Measurements from ENCODE around the gene HCN1.

HCN1 gene

DNA sequence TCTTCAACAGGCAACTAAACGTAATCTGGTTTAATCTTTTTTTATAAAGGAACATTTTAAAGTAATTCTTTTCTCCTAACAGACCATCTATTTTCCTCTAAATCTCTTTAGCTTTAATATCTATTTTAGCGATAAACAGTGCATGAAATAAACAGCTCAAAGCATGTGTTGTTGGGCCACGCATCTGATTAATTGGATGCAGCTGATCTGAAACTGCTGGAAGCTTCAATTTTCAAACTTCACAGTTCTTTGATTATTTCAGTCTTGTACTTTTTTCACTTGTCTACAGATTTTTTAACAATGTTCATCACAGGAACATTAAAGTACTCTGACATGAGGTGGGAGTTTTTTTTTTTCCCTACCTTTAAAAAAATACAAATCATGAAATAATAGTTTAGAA lies 443.6 kb downstream of the HCN1 start:
- no peaks in the 10 kb centered on the region for H3K9me3 ChIP-seq (ENCODE audit: control insufficient read depth, insufficient read depth, low read depth, low read length)

DNA sequence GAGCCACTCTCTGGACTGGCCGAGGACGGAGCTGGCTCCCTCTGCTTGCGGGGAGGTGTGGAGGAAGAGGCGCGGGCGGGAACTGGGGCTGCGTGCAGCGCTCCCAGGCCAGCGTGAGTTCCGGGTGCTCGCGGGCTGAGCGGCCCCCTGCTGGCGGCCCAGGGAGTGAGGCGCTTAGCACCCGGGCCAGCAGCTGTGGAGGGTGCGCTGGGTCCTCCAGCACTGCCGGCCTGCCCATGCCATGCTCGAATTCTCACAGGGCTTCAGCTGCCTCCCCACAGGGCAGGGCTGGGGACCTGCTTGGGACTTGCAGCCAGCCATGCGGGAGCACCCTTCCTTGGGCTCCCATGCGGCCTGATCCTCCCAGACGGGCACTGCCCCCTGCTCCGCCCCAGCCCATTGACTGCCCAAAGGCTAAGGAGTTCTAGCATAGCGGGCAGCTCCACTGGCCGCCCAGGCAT lies 470.6 kb downstream of the HCN1 start:
- Histone ChIP-seq H3K27ac (ENCODE audit: extremely low read depth, low read depth, low read length) (no peak overlapping the region), H3K4me1 (ENCODE audit: control insufficient read depth, insufficient read depth, low read length) (no peaks in the 10 kb centered on the region), H3K36me3 (ENCODE audit: control insufficient read depth in 2 of 2, insufficient read depth in 1 of 2, low read length in 2 of 2) (no peaks in the 10 kb centered on the region), H3K4me3 (ENCODE audit: low read depth, low read length) (no peak overlapping the region), H3K9me3 (ENCODE audit: control insufficient read depth, insufficient read depth, low read depth, low read length) (no peaks in the 10 kb centered on the region; the same call in 1 of the 2 replicates)
- ChIA-PET POLR2A (no interaction called here), CTCF (interaction anchor here (0.8 kb wide), 1 partner anchor 168 kb away, joined by 3 read pairs; no protein-coding TSS in a partner anchor)
- TF ChIP-seq, protein P1, sequence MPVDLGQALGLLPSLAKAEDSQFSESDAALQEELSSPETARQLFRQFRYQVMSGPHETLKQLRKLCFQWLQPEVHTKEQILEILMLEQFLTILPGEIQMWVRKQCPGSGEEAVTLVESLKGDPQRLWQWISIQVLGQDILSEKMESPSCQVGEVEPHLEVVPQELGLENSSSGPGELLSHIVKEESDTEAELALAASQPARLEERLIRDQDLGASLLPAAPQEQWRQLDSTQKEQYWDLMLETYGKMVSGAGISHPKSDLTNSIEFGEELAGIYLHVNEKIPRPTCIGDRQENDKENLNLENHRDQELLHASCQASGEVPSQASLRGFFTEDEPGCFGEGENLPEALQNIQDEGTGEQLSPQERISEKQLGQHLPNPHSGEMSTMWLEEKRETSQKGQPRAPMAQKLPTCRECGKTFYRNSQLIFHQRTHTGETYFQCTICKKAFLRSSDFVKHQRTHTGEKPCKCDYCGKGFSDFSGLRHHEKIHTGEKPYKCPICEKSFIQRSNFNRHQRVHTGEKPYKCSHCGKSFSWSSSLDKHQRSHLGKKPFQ (tag by site-specific recombination; IDR thresholded peaks at IDR 0.05): no peak
- no peak for TF ChIP-seq ZNF366 (tag by site-specific recombination; conservative IDR thresholded peaks at IDR 0.05)
- no peak for TF ChIP-seq ZNF341 (tag by site-specific recombination; IDR thresholded peaks at IDR 0.05; ENCODE audit: low read depth)
- TF ChIP-seq ZNF530 (tag by site-specific recombination; IDR thresholded peaks at IDR 0.05; ENCODE audit: low read depth): no peak
- no peak for TF ChIP-seq ZNF707 (tag by site-specific recombination; IDR thresholded peaks at IDR 0.05)
- TF ChIP-seq ZNF133 (tag by site-specific recombination; IDR thresholded peaks at IDR 0.05): no peak
- TF ChIP-seq, protein P2, sequence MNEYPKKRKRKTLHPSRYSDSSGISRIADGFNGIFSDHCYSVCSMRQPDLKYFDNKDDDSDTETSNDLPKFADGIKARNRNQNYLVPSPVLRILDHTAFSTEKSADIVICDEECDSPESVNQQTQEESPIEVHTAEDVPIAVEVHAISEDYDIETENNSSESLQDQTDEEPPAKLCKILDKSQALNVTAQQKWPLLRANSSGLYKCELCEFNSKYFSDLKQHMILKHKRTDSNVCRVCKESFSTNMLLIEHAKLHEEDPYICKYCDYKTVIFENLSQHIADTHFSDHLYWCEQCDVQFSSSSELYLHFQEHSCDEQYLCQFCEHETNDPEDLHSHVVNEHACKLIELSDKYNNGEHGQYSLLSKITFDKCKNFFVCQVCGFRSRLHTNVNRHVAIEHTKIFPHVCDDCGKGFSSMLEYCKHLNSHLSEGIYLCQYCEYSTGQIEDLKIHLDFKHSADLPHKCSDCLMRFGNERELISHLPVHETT (tag by site-specific recombination; IDR thresholded peaks at IDR 0.05): no peak
- TF ChIP-seq ZNF544 (tag by site-specific recombination; IDR thresholded peaks at IDR 0.05): no peak
- TF ChIP-seq ZBTB17 (tag by site-specific recombination; IDR thresholded peaks at IDR 0.05): no peak
- TF ChIP-seq MEIS1 (CRISPR knock-in tag; IDR thresholded peaks at IDR 0.05; ENCODE audit: borderline replicate concordance): no peak
- TF ChIP-seq, protein P3, sequence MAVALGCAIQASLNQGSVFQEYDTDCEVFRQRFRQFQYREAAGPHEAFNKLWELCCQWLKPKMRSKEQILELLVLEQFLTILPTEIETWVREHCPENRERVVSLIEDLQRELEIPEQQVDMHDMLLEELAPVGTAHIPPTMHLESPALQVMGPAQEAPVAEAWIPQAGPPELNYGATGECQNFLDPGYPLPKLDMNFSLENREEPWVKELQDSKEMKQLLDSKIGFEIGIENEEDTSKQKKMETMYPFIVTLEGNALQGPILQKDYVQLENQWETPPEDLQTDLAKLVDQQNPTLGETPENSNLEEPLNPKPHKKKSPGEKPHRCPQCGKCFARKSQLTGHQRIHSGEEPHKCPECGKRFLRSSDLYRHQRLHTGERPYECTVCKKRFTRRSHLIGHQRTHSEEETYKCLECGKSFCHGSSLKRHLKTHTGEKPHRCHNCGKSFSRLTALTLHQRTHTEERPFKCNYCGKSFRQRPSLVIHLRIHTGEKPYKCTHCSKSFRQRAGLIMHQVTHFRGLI (tag by site-specific recombination; IDR thresholded peaks at IDR 0.05): no peak
- TF ChIP-seq MYNN (tag by site-specific recombination; IDR thresholded peaks at IDR 0.05; ENCODE audit: borderline replicate concordance): no peak
- no peak for TF ChIP-seq ZNF174 (tag by site-specific recombination; IDR thresholded peaks at IDR 0.05)
- TF ChIP-seq ZNF223 (tag by site-specific recombination; IDR thresholded peaks at IDR 0.05): no peak
- no peak for TF ChIP-seq FEZF1 (tag by site-specific recombination; IDR thresholded peaks at IDR 0.05)

More for the DNA sequence above, 443.6 kb downstream of the HCN1 start:
- H3K4me3 ChIP-seq (ENCODE audit: low read depth, low read length): no peak overlapping the region
- no peaks in the 10 kb centered on the region for H3K36me3 ChIP-seq (ENCODE audit: control insufficient read depth in 2 of 2, insufficient read depth in 1 of 2, low read length in 2 of 2)
- TF ChIP-seq ZNF776 (tag by site-specific recombination; IDR thresholded peaks at IDR 0.05; ENCODE audit: borderline replicate concordance) (no peak), MYNN (tag by site-specific recombination; IDR thresholded peaks at IDR 0.05; ENCODE audit: borderline replicate concordance) (no peak), ZNF830 (tag by site-specific recombination; IDR thresholded peaks at IDR 0.05; ENCODE audit: low read depth) (no peak), ZNF155 (tag by site-specific recombination; IDR thresholded peaks at IDR 0.05) (no peak), SP3 (tag by site-specific recombination; IDR thresholded peaks at IDR 0.05) (no peak), KLF10 (tag by site-specific recombination; IDR thresholded peaks at IDR 0.05) (no peak), ZNF623 (tag by site-specific recombination; IDR thresholded peaks at IDR 0.05) (no peak)
- TF ChIP-seq, protein P4, sequence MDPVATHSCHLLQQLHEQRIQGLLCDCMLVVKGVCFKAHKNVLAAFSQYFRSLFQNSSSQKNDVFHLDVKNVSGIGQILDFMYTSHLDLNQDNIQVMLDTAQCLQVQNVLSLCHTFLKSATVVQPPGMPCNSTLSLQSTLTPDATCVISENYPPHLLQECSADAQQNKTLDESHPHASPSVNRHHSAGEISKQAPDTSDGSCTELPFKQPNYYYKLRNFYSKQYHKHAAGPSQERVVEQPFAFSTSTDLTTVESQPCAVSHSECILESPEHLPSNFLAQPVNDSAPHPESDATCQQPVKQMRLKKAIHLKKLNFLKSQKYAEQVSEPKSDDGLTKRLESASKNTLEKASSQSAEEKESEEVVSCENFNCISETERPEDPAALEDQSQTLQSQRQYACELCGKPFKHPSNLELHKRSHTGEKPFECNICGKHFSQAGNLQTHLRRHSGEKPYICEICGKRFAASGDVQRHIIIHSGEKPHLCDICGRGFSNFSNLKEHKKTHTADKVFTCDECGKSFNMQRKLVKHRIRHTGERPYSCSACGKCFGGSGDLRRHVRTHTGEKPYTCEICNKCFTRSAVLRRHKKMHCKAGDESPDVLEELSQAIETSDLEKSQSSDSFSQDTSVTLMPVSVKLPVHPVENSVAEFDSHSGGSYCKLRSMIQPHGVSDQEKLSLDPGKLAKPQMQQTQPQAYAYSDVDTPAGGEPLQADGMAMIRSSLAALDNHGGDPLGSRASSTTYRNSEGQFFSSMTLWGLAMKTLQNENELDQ (tag by site-specific recombination; IDR thresholded peaks at IDR 0.05; ENCODE audit: low read depth): no peak
- TF ChIP-seq, protein P5, sequence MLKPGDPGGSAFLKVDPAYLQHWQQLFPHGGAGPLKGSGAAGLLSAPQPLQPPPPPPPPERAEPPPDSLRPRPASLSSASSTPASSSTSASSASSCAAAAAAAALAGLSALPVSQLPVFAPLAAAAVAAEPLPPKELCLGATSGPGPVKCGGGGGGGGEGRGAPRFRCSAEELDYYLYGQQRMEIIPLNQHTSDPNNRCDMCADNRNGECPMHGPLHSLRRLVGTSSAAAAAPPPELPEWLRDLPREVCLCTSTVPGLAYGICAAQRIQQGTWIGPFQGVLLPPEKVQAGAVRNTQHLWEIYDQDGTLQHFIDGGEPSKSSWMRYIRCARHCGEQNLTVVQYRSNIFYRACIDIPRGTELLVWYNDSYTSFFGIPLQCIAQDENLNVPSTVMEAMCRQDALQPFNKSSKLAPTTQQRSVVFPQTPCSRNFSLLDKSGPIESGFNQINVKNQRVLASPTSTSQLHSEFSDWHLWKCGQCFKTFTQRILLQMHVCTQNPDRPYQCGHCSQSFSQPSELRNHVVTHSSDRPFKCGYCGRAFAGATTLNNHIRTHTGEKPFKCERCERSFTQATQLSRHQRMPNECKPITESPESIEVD (tag by site-specific recombination; IDR thresholded peaks at IDR 0.05): no peak
- CTCF ChIA-PET: interaction anchor here (0.6 to 0.7 kb wide), 3 partner anchors 195 to 1040 kb away, joined by 3 to 4 read pairs (median 4); no protein-coding TSS in a partner anchor
- POLR2A ChIA-PET: no interaction called here
- H3K4me1 ChIP-seq (ENCODE audit: control insufficient read depth, insufficient read depth, low read length): no peaks in the 10 kb centered on the region
- no peak overlapping the region for H3K27ac ChIP-seq (ENCODE audit: extremely low read depth, low read depth, low read length)
